ENCODE measurements around the gene RALGPS1.

DNA sequence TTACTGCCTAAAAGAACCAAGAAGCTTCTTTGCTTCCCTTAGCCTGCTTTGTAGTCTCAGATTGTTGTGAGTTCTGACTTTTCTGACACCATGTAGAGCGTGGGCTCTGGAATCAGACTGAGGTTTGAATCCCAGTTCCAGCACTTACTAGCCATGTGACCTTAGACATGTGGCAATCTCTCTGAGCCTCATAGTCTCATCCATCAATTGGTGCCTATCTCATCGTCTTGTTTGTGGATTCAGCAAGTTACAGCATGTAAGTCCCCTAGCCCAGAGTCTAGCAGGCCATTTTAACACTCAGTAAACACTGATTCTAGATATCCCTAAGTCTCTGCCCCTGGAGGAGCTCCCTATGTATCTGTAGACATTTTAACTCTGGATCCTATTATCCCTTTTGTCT, 113.1 kb downstream of the RALGPS1 start:
- TF ChIP-seq, protein P1, sequence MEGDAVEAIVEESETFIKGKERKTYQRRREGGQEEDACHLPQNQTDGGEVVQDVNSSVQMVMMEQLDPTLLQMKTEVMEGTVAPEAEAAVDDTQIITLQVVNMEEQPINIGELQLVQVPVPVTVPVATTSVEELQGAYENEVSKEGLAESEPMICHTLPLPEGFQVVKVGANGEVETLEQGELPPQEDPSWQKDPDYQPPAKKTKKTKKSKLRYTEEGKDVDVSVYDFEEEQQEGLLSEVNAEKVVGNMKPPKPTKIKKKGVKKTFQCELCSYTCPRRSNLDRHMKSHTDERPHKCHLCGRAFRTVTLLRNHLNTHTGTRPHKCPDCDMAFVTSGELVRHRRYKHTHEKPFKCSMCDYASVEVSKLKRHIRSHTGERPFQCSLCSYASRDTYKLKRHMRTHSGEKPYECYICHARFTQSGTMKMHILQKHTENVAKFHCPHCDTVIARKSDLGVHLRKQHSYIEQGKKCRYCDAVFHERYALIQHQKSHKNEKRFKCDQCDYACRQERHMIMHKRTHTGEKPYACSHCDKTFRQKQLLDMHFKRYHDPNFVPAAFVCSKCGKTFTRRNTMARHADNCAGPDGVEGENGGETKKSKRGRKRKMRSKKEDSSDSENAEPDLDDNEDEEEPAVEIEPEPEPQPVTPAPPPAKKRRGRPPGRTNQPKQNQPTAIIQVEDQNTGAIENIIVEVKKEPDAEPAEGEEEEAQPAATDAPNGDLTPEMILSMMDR (IDR thresholded peaks at IDR 0.05), result no peak
- no peak for TF ChIP-seq EZH2 (IDR thresholded peaks at IDR 0.05)
